ENCODE results near the gene S100A9.
A peak's percentile ranks its signal among the peaks of the same experiment; 100 is the strongest.
"Not testable (repeated sequence)": the region's sequence is repeated elsewhere in the genome, so short reads cannot be mapped to it uniquely, and the experiment has no call there.

S100A9 gene

GRCh38 chr1:153401461-153401860 is 43.8 kb downstream of the S100A9 start:
- DNase-seq (ENCODE audit: low read depth): no peak
- no peak for TF ChIP-seq CTCF (IDR thresholded peaks at IDR 0.05; ENCODE audit: low read length, missing control alignments)
- H3K4me3 ChIP-seq (replicated peaks; ENCODE audit: low read depth, low read length): no peak overlapping the region

- TF ChIP-seq CTCF (IDR thresholded peaks at IDR 0.05; ENCODE audit: low read length, missing control alignments): no peak
- H3K4me3 ChIP-seq (replicated peaks; ENCODE audit: low read depth, low read length): no peak overlapping the region
These were observed 44.6 kb downstream of the S100A9 start for GRCh38 chr1:153402226-153402625.

GRCh38 chr1:153403421-153404085 is 45.9 kb downstream of the S100A9 start:
- H3K4me3 ChIP-seq (replicated peaks; ENCODE audit: low read depth, low read length): no peak overlapping the region
- TF ChIP-seq CTCF (IDR thresholded peaks at IDR 0.05; ENCODE audit: low read length, missing control alignments): no peak

More at GRCh38 chr1:153402226-153402625, 44.6 kb downstream of the S100A9 start:
- no peak for DNase-seq (ENCODE audit: low read depth)

GRCh38 chr1:153404086-153404635 is 46.5 kb downstream of the S100A9 start:
- TF ChIP-seq CTCF (IDR thresholded peaks at IDR 0.05; ENCODE audit: low read length, missing control alignments): no peak
- no peak overlapping the region for H3K4me3 ChIP-seq (replicated peaks; ENCODE audit: low read depth, low read length)
- DNase-seq (ENCODE audit: low read depth): no peak

More at GRCh38 chr1:153403421-153404085, 45.9 kb downstream of the S100A9 start:
- DNase-seq (ENCODE audit: low read depth): no peak

GRCh38 chr1:153404768-153405167 is 47.1 kb downstream of the S100A9 start:
- no peak overlapping the region for H3K4me3 ChIP-seq (replicated peaks; ENCODE audit: low read depth, low read length)
- peak; percentile 31 for TF ChIP-seq CTCF (IDR thresholded peaks at IDR 0.05; ENCODE audit: low read length, missing control alignments)
- no peak for DNase-seq (ENCODE audit: low read depth)

GRCh38 chr1:153405825-153406599 is 48.4 kb downstream of the S100A9 start:
- DNase-seq (ENCODE audit: low read depth); H3K4me3 ChIP-seq (replicated peaks; ENCODE audit: low read depth, low read length): not testable (repeated sequence)

GRCh38 chr1:153407274-153407673 is 49.6 kb downstream of the S100A9 start:
- H3K4me3 ChIP-seq (replicated peaks; ENCODE audit: low read depth, low read length); DNase-seq (ENCODE audit: low read depth): not testable (repeated sequence)
